DMS 273 (cell line): ENCODE results near the gene NINL.

Experiments used
- DNase-seq: peaks from one replicate; lab custom pipeline; 2025; ENCODE audit not compliant: unreplicated experiment; lab: John Stamatoyannopoulos, UW

Gene NINL

GRCh38 chr20:25421102-25421501 lies 164.2 kb downstream of the NINL start:
- DNase-seq = no peak

DNA sequence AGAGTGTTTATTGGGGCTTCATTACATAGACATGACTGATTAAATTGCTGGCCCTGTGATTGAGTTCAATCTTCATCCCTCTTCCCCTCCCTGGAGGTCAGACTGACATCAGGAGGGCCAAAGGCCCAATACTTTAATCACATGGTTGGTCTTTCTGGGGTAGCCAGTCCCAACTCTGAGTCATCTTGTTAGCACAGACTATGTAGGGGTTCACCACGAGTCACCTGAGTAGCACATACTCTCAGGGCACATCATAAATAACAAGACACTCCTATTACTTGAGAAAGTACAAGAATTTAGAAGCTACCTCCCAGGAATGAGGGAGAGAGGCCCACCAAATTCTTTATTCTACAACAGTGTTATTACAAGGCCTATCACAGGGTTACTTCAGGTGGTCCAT lies 166.6 kb downstream of the NINL start:
- DNase-seq = no peak

GRCh38 chr20:25408890-25409289 lies 176.4 kb downstream of the NINL start:
- no peak for DNase-seq

GRCh38 chr20:25408170-25408547 lies 177.2 kb downstream of the NINL start:
- peak; percentile 32 for DNase-seq

DNA sequence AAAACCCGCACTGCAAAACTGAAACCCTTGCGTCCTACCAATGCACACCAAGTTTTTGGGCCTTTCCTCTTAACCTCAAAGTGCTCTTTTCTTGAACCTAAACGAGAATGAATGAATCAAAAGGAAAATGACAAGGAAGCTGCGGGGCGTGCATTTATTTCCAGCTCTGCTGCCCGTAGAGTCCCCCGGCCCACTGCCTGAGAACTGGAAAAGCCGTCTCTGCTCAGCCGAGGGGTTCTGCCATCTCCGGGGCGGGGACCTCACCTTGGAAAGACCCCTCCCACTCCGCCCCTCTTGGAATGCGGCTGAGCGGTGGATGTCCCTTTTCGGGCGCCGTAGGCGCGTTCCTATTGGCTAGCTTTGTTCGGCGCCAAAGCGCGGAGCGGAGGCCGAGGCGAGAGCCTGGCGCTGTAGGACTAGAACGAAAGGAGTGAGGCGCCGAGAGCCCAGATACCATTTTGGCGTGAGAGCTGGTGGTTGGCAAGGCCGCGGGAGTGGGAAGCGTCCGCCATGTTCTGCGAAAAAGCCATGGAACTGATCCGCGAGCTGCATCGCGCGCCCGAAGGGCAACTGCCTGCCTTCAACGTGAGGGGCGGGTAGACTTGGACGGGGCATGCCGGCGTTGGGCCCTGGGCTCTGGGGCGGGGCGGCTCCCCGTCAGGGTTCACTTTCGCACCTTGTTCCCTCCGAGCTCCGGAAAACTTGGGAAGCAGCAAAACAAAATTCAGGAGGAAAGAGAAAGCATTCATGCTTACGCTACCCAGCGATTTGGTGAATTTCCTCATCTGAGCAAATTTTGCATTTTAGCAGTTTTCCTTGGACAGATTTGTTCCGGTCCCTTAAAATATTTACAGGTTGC lies 177.8 kb downstream of the NINL start, which contains the start of gene GINS1:
Gene GINS1, plus strand, starts transcription at position 363 of the 859 bp plus-strand sequence. Its CDS starts 148 bp downstream, at position 511.
- peak; percentile 98 for DNase-seq
